Right lobe of liver (tissue), 4 donors: ENCODE data around the gene ADGRA1.

ENCODE experiments used
- CTCF ChIP-seq, 4 donors: fragments of 200-600 bp in 3 of 4; fragments of 450-650 bp in 1 of 4; IDR thresholded peaks; one replicate each; pipeline versions ENCODE4 v1.5.1 to v1.8.0; 2016 to 2022; ENCODE audit warnings: antibody characterized with exemption in 4 of 4, mild to moderate bottlenecking in 2 of 4
- POLR2A ChIP-seq: fragments of 450-650 bp; IDR thresholded peaks from one replicate; pipeline ENCODE4 v1.6.1; 2017; ENCODE audit warnings: antibody characterized with exemption, mild to moderate bottlenecking
- donor health status: DM: no; HTN: no; CAD: no.
- donor health status: DM: no; HTN: no; CAD: no.
- donor health status: DM: no; HTN: yes; CAD: no.

- TF ChIP-seq POLR2A (no peak), CTCF (IDR thresholded peaks at IDR 0.05) (no peak)
Measured at GRCh38 chr10:133043541-133044225, 44.0 kb upstream of the ADGRA1 start.
